Nephron progenitor cell (in vitro differentiated cells): ENCODE results near the gene PPP1R7.
A peak's percentile ranks its signal among the peaks of the same experiment; 100 is the strongest.

Experiments used
- DNase-seq: peaks from one replicate; pipeline ENCODE4 v3.0.0; 2021
- H3K27ac Mint-ChIP-seq: 2 replicates; pipeline ENCODE4 v1.8.0; 2021; ENCODE audit warnings: mild to moderate bottlenecking, moderate library complexity, mixed read lengths
- H3K27me3 Mint-ChIP-seq: 2 replicates; pipeline ENCODE4 v1.8.0; 2021; ENCODE audit warnings: mild to moderate bottlenecking, low read depth, mixed read lengths; ENCODE audit not compliant: poor library complexity
- H3K36me3 Mint-ChIP-seq: 2 replicates; pipeline ENCODE4 v1.8.0; 2021; ENCODE audit warnings: low read depth, mixed read lengths
- H3K4me1 Mint-ChIP-seq: 2 replicates; pipeline ENCODE4 v1.8.0; 2021; ENCODE audit warnings: mixed read lengths
- H3K4me3 Mint-ChIP-seq: 2 replicates; pipeline ENCODE4 v1.8.0; 2021; ENCODE audit warnings: mild to moderate bottlenecking, moderate library complexity, mixed read lengths
- H3K9me3 Mint-ChIP-seq: 2 replicates; pipeline ENCODE4 v1.8.0; 2021; ENCODE audit warnings: mild to moderate bottlenecking, moderate library complexity, mixed read lengths
- TF ChIP-seq, protein P1 (sequence below): fragments of 200-600 bp; sonication (generic); IDR thresholded peaks from 2 replicates; pipeline ENCODE4 v1.5.0; 2021; ENCODE audit warnings: antibody characterized with exemption

The PPP1R7 gene

GRCh38 chr2:241150660-241151530, 628 bp downstream of the PPP1R7 start:
- H3K9me3 Mint-ChIP-seq: no peaks in the 10 kb centered on the region
- DNase-seq: no peak
- TF ChIP-seq, protein P1, sequence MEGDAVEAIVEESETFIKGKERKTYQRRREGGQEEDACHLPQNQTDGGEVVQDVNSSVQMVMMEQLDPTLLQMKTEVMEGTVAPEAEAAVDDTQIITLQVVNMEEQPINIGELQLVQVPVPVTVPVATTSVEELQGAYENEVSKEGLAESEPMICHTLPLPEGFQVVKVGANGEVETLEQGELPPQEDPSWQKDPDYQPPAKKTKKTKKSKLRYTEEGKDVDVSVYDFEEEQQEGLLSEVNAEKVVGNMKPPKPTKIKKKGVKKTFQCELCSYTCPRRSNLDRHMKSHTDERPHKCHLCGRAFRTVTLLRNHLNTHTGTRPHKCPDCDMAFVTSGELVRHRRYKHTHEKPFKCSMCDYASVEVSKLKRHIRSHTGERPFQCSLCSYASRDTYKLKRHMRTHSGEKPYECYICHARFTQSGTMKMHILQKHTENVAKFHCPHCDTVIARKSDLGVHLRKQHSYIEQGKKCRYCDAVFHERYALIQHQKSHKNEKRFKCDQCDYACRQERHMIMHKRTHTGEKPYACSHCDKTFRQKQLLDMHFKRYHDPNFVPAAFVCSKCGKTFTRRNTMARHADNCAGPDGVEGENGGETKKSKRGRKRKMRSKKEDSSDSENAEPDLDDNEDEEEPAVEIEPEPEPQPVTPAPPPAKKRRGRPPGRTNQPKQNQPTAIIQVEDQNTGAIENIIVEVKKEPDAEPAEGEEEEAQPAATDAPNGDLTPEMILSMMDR: no peak
- peaks cover 9% of the 10 kb centered on the region for H3K27me3 Mint-ChIP-seq
- H3K36me3 Mint-ChIP-seq: peaks cover 5% of the 10 kb centered on the region
- H3K4me3 Mint-ChIP-seq: peak overlapping the region; percentile 93
- peaks cover 34% of the 10 kb centered on the region for H3K4me1 Mint-ChIP-seq
- peak overlapping the region; percentile 9 for H3K27ac Mint-ChIP-seq

GRCh38 chr2:241151934-241152660, 1.8 kb downstream of the PPP1R7 start:
- TF ChIP-seq, protein P1: no peak
- no peaks in the 10 kb centered on the region for H3K9me3 Mint-ChIP-seq
- peaks cover 42% of the 10 kb centered on the region for H3K4me1 Mint-ChIP-seq
- H3K4me3 Mint-ChIP-seq: peak overlapping the region; percentile 93
- H3K36me3 Mint-ChIP-seq: peaks cover 5% of the 10 kb centered on the region
- peaks cover 9% of the 10 kb centered on the region for H3K27me3 Mint-ChIP-seq
- no peak overlapping the region for H3K27ac Mint-ChIP-seq
- DNase-seq: no peak

- Mint-ChIP-seq H3K27me3 (no peaks in the 10 kb centered on the region), H3K4me3 (no peak overlapping the region), H3K36me3 (peaks cover 10% of the 10 kb centered on the region), H3K9me3 (no peaks in the 10 kb centered on the region), H3K4me1 (peaks cover 35% of the 10 kb centered on the region), H3K27ac (no peak overlapping the region)
- TF ChIP-seq, protein P1: no peak
- DNase-seq: no peak
Observed at GRCh38 chr2:241153616-241154015, 3.3 kb downstream of the PPP1R7 start.

DNA sequence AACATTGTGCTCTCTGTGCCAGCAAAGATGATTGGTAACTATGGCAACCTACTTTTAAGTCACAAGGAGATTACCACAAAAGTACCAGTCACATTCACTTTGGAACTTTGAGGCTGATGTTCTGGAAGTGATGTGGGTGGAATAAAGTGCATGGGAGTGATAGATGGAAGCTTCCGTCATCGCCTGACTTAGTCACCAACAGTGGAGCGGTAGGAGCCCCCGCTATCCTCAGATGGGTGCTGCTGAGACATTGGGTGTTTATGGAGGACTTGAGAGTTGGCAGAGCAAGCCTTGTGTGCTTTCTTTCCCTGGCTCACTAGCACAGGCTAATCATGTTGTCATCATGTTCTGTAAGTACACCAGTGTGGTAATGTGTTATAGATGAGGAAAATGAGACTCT, 4.6 kb downstream of the PPP1R7 start:
- H3K27ac Mint-ChIP-seq: no peak overlapping the region
- peaks cover 14% of the 10 kb centered on the region for H3K36me3 Mint-ChIP-seq
- no peak for DNase-seq
- TF ChIP-seq, protein P1: no peak
- H3K4me1 Mint-ChIP-seq: peaks cover 33% of the 10 kb centered on the region
- no peak overlapping the region for H3K4me3 Mint-ChIP-seq
- H3K27me3 Mint-ChIP-seq: no peaks in the 10 kb centered on the region
- H3K9me3 Mint-ChIP-seq: no peaks in the 10 kb centered on the region

DNA sequence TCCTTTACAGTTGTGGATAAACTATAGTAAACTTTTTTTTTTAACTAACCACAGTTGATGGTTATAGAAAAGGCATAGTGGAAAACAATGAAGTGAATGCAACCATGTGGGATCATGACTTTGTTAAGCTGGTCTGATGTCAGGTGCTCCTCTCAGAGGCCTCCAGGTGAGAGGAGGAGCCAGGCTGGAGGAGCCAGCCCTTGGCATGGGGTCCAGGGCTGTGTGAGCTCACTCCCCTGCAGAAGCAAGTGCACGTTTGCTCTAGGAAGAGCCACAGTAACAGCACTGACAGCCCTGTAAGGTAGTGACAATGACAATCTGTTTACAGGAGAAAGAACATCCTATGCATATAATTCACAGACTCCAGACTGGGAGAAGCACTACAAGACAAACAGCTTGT, 5.7 kb downstream of the PPP1R7 start:
- H3K27ac Mint-ChIP-seq: no peak overlapping the region
- H3K4me3 Mint-ChIP-seq: no peak overlapping the region
- H3K9me3 Mint-ChIP-seq: no peaks in the 10 kb centered on the region
- peaks cover 14% of the 10 kb centered on the region for H3K36me3 Mint-ChIP-seq
- H3K4me1 Mint-ChIP-seq: peaks cover 22% of the 10 kb centered on the region
- DNase-seq: no peak
- TF ChIP-seq, protein P1: no peak
- no peaks in the 10 kb centered on the region for H3K27me3 Mint-ChIP-seq
